Peyer's patch (tissue), 4 donors: Measurements from ENCODE around the gene TTC28.

Experiments
- CTCF ChIP-seq, 6 experiments: fragments of 450-650 bp in 4 of 6; fragments of 200-600 bp in 2 of 6; sonication (generic) in 1 of 6; IDR thresholded peaks; one replicate each; pipeline ENCODE4 v1.5.1; 2017 to 2019; ENCODE audit warnings: antibody characterized with exemption in 6 of 6, mild to moderate bottlenecking in 3 of 6, moderate library complexity in 1 of 6
- POLR2A ChIP-seq, 2 donors: fragments of 450-650 bp; IDR thresholded peaks; one replicate each; pipeline ENCODE4 v1.5.1; 2017; ENCODE audit warnings: antibody characterized with exemption in 2 of 2, mild to moderate bottlenecking in 2 of 2, moderate library complexity in 2 of 2

- TF ChIP-seq CTCF (IDR thresholded peaks at IDR 0.05) = no peak
- no peak for TF ChIP-seq POLR2A (IDR thresholded peaks at IDR 0.05)
Measured at GRCh38 chr22:28408709-28409108, 270.9 kb downstream of the TTC28 start.
